ENCODE results near the gene SH3TC1.

Gene SH3TC1

GRCh38 chr4:8185930-8186329 is 13.2 kb upstream of the SH3TC1 start:
- no peak for DNase-seq (ENCODE audit: low spot score)
- TF ChIP-seq, protein P1, sequence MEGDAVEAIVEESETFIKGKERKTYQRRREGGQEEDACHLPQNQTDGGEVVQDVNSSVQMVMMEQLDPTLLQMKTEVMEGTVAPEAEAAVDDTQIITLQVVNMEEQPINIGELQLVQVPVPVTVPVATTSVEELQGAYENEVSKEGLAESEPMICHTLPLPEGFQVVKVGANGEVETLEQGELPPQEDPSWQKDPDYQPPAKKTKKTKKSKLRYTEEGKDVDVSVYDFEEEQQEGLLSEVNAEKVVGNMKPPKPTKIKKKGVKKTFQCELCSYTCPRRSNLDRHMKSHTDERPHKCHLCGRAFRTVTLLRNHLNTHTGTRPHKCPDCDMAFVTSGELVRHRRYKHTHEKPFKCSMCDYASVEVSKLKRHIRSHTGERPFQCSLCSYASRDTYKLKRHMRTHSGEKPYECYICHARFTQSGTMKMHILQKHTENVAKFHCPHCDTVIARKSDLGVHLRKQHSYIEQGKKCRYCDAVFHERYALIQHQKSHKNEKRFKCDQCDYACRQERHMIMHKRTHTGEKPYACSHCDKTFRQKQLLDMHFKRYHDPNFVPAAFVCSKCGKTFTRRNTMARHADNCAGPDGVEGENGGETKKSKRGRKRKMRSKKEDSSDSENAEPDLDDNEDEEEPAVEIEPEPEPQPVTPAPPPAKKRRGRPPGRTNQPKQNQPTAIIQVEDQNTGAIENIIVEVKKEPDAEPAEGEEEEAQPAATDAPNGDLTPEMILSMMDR (IDR thresholded peaks at IDR 0.05; ENCODE audit: extremely low read depth, missing control alignments): no peak

- TF ChIP-seq, protein P1 (IDR thresholded peaks at IDR 0.05; ENCODE audit: extremely low read depth, missing control alignments): no peak
- no peak for DNase-seq (ENCODE audit: low spot score)
Observed at GRCh38 chr4:8188085-8188484, 11.0 kb upstream of the SH3TC1 start.

DNA sequence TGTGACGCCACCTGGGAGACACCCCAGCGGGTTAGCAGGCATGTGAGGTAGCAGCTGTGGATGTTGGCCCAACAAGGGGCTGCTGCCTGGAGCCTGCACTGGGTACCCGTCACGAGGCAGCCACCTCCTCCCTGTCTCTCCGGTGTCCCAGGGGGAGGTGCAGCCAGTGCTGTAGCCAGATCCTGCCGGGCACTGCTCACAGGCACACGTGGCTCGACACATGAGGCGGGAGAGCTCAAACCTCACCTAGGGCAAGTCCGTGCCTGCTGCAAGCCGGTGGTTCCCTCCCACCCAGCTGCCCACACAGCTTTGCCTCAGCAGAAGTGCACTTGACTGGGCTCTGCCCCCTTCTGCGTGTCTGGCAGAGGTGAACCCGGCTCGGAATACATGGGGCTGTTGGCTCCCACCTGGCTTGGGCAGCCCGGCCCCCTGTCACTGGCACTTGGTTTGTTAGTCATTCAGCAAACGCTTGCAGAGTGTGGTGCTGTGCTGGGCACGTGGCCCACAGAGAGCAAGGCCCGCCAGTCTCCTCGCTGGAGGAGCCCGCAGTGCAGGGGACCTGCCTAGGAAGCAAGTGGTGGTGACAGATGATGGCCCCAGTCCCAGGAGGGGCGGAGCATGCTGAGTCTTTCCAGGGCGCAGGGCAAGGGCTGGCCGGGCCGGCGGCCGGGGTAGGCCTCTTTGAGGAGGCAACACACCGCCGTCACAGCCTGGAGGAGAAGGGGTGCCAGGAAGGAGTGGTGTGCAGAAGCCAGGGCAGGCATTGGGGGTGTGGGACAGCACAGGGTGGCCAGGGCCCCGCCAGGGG is 10.1 kb upstream of the SH3TC1 start:
- TF ChIP-seq, protein P1 (IDR thresholded peaks at IDR 0.05; ENCODE audit: extremely low read depth, missing control alignments): no peak
- DNase-seq (ENCODE audit: low spot score): no peak

DNA sequence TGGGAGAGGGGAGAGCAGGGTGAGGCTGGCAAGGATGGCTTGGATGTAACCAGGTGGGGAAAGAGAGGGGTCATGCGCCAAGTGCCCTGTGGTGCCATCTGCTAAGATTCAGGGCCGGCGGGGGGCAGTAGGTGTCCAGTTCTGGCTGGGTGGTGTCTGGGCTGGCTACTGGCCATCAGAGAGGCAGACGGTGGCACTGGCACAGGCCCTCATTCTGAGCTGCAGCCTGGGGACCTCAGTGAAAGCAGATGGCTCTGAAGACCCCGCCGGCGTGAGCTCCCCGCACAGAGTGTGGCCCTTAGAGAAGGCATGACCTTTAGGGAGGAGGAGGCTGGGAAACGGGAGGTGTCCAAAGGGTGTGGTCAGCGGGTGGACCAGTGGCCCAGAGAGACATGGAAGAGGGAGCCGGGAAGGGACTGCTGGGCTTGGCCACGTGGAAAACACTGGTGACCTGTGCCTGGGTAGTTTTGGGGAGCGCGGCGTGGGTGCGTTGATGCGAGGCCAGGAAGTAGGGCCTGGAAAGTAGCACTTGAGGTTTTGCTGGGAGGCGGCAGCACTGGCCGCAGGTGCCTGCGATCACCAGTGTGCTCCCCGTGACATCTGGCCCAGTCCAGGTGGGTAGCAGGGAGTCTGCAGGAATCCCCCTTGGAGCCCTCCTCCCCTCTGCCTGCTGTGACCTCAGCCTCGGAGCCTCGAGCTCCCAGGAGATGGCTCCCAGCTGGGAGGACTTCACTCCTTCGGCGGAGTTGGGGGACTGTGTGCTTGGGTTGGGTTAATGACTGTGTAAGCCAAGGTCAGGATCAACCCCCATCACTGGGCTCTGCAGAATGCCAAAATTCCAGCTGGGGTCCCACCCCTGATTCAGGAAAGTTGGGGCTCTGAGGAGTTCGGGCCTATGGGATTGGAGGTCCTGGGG is 9.3 kb upstream of the SH3TC1 start:
- TF ChIP-seq, protein P1 (IDR thresholded peaks at IDR 0.05; ENCODE audit: extremely low read depth, missing control alignments): no peak
- no peak for DNase-seq (ENCODE audit: low spot score)

DNA sequence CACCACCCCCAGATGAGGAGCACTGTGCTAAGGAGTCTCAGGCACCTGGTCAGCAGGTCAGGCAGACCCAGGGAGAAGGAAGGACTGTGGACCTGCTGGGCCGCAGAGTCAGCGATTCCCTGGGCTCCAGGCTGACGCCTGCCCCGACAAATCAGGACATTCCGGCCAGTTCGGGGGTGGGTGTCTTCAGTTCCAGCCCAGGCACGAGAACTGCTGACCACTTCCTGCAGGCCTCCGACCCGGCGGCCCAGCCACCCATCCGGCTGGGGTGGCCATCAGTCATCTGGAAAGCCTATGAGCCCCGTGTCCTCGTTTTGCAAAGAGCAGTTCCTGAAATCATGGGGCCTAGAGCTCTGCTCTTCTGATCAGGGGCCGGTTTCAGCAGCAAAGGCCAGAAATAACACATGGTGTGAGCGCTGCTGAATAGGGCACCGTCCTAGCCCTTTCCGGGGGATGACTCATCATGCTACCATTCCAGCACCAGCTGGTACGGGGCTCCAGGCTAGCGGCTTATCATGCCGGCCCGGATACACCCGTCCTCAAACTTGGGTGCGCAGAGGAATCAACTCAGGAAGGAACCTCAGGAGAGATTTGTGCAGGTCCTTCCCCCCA is 7.8 kb upstream of the SH3TC1 start:
- DNase-seq (ENCODE audit: low spot score): no peak
- TF ChIP-seq, protein P1 (IDR thresholded peaks at IDR 0.05; ENCODE audit: extremely low read depth, missing control alignments): no peak

DNA sequence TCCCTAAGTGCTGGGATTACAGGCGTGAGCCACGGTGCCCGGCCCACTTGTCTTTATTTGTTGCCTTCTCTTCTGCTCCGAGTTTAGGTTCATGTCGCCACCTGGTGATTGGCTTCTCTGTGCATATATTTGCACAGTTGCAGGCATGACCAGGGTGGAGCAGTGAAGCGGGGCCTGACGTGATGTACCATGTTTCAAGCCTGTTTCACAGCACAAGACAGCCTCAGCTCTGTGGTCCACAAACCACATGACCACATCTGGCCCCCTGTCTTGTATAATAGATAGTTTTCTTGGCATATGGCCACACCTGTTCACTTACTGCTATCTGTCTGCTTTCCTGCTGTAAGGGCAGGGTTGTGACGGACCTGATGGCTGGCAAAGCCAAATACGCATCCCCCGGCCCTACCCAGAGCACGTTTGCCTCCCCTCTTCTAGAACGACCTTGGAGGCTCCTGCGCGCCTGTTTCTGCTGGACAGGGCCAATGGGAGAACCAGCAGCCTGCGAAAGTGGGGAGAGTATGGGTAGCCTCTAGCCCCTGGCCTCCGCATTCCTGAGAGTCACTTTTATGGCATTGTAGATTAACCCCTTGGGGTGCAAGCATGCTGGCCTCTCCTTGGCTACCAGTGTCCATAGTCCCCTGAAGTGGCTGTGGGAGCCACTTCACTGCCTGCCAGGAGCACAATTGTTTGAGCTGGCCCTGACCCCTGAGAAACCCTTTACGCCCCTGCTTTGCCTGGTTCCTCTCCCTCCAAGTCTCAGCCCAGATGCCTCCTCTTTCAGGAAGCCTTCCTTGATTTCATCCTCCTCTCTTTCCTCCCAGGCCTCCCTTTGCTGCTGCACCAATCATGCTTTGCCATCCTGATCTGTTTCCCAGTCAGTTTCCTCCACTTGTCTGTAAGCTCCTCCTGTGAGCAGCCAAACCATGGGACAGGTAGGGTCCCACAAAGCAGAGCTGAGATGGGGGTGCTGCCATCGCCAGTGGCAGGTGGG is 6.0 kb upstream of the SH3TC1 start:
- DNase-seq (ENCODE audit: low spot score): peak; percentile 76
- TF ChIP-seq, protein P1 (IDR thresholded peaks at IDR 0.05; ENCODE audit: extremely low read depth, missing control alignments): peak; percentile 71
